Loucy (cell line): Measurements from ENCODE around the gene EPHA5.

ENCODE experiments used
- H2AFZ ChIP-seq: fragments of 200-600 bp; sonication (generic); 2 replicates; pipeline ENCODE4 v1.6.0; 2016; ENCODE audit warnings: antibody characterized with exemption, mild to moderate bottlenecking, low read length, moderate library complexity
- H3F3A ChIP-seq: fragments of 200-600 bp; 2 replicates; pipeline ENCODE4 v1.6.0; 2016; ENCODE audit warnings: antibody characterized with exemption, low read depth, mild to moderate bottlenecking
- H3K27me3 ChIP-seq: fragments of 200-600 bp; sonication (generic); 2 replicates; pipeline ENCODE4 v1.6.1; 2014; ENCODE audit warnings: low read length, mild to moderate bottlenecking; ENCODE audit not compliant: insufficient read depth, poor library complexity, severe bottlenecking
- H3K36me3 ChIP-seq: fragments of 200-600 bp; sonication (generic); 2 replicates; pipeline ENCODE4 v1.6.1; 2016; ENCODE audit warnings: low read length; ENCODE audit not compliant: insufficient read depth
- H3K4me1 ChIP-seq: fragments of 200-600 bp; sonication (generic); 2 replicates; pipeline ENCODE4 v1.5.1; 2014; ENCODE audit warnings: low read length, mild to moderate bottlenecking; ENCODE audit not compliant: insufficient read depth, poor library complexity, severe bottlenecking
- H3K4me2 ChIP-seq: fragments of 200-600 bp; sonication (generic); 2 replicates; pipeline ENCODE4 v1.6.0; 2014; ENCODE audit warnings: antibody characterized with exemption, low read length, low read depth, mild to moderate bottlenecking; ENCODE audit not compliant: poor library complexity, severe bottlenecking
- H3K4me3 ChIP-seq: fragments of 200-600 bp; sonication (generic); 2 replicates; pipeline ENCODE4 v1.5.1; 2014; ENCODE audit warnings: low read length, mild to moderate bottlenecking, mixed read lengths; ENCODE audit not compliant: poor library complexity, severe bottlenecking
- H3K79me2 ChIP-seq: fragments of 200-600 bp; sonication (generic); 2 replicates; pipeline ENCODE4 v1.6.1; 2014; ENCODE audit warnings: low read length; ENCODE audit not compliant: insufficient read depth
- H3K9ac ChIP-seq: fragments of 200-600 bp; sonication (generic); 2 replicates; pipeline ENCODE4 v1.6.0; 2014; ENCODE audit warnings: mild to moderate bottlenecking, low read depth, low read length, moderate library complexity; ENCODE audit not compliant: poor library complexity, severe bottlenecking
- H3K9me2 ChIP-seq: fragments of 200-600 bp; sonication (generic); replicated peaks from 2 replicates; pipeline ENCODE4 v1.6.1; 2016; ENCODE audit warnings: low read depth, low read length, mixed read lengths
- H3K9me3 ChIP-seq: fragments of 200-600 bp; sonication (generic); 2 replicates; pipeline ENCODE4 v1.6.1; 2014; ENCODE audit warnings: mild to moderate bottlenecking, antibody characterized with exemption, low read length, low read depth; ENCODE audit not compliant: insufficient read depth
- H4K20me1 ChIP-seq: fragments of 200-600 bp; sonication (generic); 2 replicates; pipeline ENCODE4 v1.6.0; 2014; ENCODE audit warnings: antibody characterized with exemption, low read length, mild to moderate bottlenecking; ENCODE audit not compliant: insufficient read depth, poor library complexity, severe bottlenecking
- EZH2phosphoT487 ChIP-seq: fragments of 200-600 bp; IDR thresholded peaks from 2 replicates; pipeline ENCODE4 v1.6.1; 2018; ENCODE audit warnings: antibody characterized with exemption, mild to moderate bottlenecking, moderate library complexity, borderline replicate concordance
- TF ChIP-seq, protein P1 (sequence below): fragments of 200-600 bp; sonication (generic); conservative IDR thresholded peaks from 2 replicates; pipeline ENCODE4 v1.5.1; 2014; ENCODE audit warnings: mild to moderate bottlenecking, antibody characterized with exemption, low read length

Gene EPHA5

DNA sequence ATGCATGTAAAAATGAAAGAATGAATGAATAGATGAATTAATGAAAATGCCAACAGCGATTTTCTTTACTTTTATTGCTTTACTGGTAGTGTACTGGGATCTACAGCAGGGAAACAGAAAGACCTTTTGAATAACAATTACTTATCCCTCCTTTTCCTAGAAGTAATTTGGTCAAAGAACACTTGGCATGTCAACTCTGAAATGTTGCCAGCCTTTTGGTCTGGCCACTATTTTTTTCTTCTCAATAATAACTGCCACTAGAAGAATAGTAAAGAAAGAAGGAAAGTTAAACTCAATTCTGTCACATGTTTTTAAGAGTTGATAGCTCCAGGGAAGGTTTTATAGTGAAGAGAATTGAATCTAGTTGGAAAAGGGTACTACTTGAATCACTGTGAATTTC, 52.9 kb downstream of the EPHA5 start:
- H3K9me2 ChIP-seq: no peaks in the 10 kb centered on the region
- H3K9ac ChIP-seq: no peak overlapping the region
- H3F3A ChIP-seq: no peaks in the 10 kb centered on the region
- H3K4me2 ChIP-seq: no peak overlapping the region
- no peak overlapping the region for H2AFZ ChIP-seq
- H3K4me3 ChIP-seq: no peak overlapping the region
- no peak for TF ChIP-seq EZH2phosphoT487
- TF ChIP-seq, protein P1, sequence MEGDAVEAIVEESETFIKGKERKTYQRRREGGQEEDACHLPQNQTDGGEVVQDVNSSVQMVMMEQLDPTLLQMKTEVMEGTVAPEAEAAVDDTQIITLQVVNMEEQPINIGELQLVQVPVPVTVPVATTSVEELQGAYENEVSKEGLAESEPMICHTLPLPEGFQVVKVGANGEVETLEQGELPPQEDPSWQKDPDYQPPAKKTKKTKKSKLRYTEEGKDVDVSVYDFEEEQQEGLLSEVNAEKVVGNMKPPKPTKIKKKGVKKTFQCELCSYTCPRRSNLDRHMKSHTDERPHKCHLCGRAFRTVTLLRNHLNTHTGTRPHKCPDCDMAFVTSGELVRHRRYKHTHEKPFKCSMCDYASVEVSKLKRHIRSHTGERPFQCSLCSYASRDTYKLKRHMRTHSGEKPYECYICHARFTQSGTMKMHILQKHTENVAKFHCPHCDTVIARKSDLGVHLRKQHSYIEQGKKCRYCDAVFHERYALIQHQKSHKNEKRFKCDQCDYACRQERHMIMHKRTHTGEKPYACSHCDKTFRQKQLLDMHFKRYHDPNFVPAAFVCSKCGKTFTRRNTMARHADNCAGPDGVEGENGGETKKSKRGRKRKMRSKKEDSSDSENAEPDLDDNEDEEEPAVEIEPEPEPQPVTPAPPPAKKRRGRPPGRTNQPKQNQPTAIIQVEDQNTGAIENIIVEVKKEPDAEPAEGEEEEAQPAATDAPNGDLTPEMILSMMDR: no peak
- no peaks in the 10 kb centered on the region for H3K27me3 ChIP-seq
- no peaks in the 10 kb centered on the region for H4K20me1 ChIP-seq
- H3K36me3 ChIP-seq: no peaks in the 10 kb centered on the region
- no peaks in the 10 kb centered on the region for H3K4me1 ChIP-seq
- no peaks in the 10 kb centered on the region for H3K79me2 ChIP-seq
- no peaks in the 10 kb centered on the region for H3K9me3 ChIP-seq

DNA sequence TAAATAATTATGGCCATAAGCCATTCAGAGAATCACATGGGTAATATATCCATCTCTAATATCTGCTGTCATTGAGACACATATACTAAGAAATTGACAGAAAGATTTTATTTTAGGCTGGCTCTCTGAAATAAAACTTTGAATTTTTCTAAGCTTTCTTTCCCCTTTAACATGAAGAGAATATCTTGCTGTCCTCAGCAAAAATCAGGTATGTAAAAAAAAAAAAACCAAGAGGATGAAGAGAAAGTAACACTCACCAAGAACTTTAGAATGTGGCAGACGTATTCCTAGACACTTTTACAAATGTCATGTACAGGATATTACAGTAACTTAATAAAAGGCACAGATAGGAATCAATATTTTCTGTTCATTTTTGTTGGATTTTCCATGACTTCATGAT, 65.8 kb downstream of the EPHA5 start:
- no peaks in the 10 kb centered on the region for H3K9me3 ChIP-seq
- no peaks in the 10 kb centered on the region for H3K79me2 ChIP-seq
- no peaks in the 10 kb centered on the region for H3K27me3 ChIP-seq
- no peaks in the 10 kb centered on the region for H3K4me1 ChIP-seq
- no peak for TF ChIP-seq EZH2phosphoT487
- TF ChIP-seq, protein P1: no peak
- H3K4me2 ChIP-seq: no peak overlapping the region
- no peak overlapping the region for H3K9ac ChIP-seq
- no peak overlapping the region for H3K4me3 ChIP-seq
- H3K36me3 ChIP-seq: no peaks in the 10 kb centered on the region
- no peak overlapping the region for H2AFZ ChIP-seq
- H4K20me1 ChIP-seq: no peaks in the 10 kb centered on the region
- H3K9me2 ChIP-seq: no peaks in the 10 kb centered on the region
- no peaks in the 10 kb centered on the region for H3F3A ChIP-seq

DNA sequence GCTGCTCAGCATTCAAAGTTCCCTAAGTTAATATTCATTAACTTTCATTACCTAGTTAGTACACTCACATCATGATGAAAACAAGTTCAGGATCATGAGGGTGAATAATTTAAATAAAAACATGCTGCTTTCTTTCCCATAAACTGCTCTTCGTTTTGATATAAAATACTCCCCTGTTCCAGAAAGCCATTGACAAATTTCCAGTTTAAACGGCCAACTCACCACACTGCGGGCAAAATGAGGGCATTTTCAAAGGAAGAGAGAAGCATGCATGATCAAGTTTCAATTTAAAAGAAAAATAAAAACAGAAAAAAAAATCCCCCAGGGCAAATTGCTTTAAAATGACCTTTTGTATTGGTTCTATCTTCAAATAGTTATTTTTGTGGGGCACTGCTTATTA, 69.6 kb downstream of the EPHA5 start:
- TF ChIP-seq EZH2phosphoT487: no peak
- TF ChIP-seq, protein P1: no peak
- Histone ChIP-seq H3K9me2 (no peaks in the 10 kb centered on the region), H3K27me3 (no peaks in the 10 kb centered on the region), H3F3A (no peaks in the 10 kb centered on the region), H3K9me3 (no peaks in the 10 kb centered on the region), H3K79me2 (no peaks in the 10 kb centered on the region), H2AFZ (no peak overlapping the region), H3K36me3 (no peaks in the 10 kb centered on the region), H3K4me1 (no peaks in the 10 kb centered on the region), H3K4me2 (no peak overlapping the region), H4K20me1 (no peaks in the 10 kb centered on the region), H3K9ac (no peak overlapping the region), H3K4me3 (no peak overlapping the region)
